Measurements from ENCODE around the gene CTDSP2.

CTDSP2 gene
- long read RNA-seq, partial matches to known transcripts = 2 of 61 reads
- long read RNA-seq, other reads (novel, unspliced or antisense) = 59 of 61 reads

GRCh38 chr12:57846577-57847319 is at the start of gene CTDSP2:
Gene CTDSP2 (minus strand): TSS chr12:57846729. CDS start chr12:57846435, 294 bp downstream.
- DNase-seq (ENCODE audit: low read depth in 1 of 2, low spot score in 1 of 2) = peak; percentile 94 to 99
- Histone ChIP-seq H3K27ac (replicated peaks) (peak within 1 kb of the TSS; percentile 94), H3K27me3 (ENCODE audit: insufficient read depth, poor library complexity, severe bottlenecking) (peaks cover 5% of the 10 kb centered on the region), H3K4me3 (replicated peaks; ENCODE audit: insufficient read depth, low read length) (peak within 1 kb of the TSS; percentile 98)
- TF ChIP-seq SPI1 (IDR thresholded peaks at IDR 0.05; ENCODE audit: borderline replicate concordance, low read depth) (no peak), CTCF (IDR thresholded peaks at IDR 0.05; ENCODE audit: insufficient read depth, low read length) (no peak), GABPA (IDR thresholded peaks at IDR 0.05; ENCODE audit: low read depth) (no peak), POLR2AphosphoS5 (IDR thresholded peaks at IDR 0.05; ENCODE audit: low read depth) (no peak), REST (IDR thresholded peaks at IDR 0.05; ENCODE audit: insufficient replicate concordance, low read depth) (no peak)

- TF ChIP-seq GABPA (IDR thresholded peaks at IDR 0.05; ENCODE audit: low read depth) (no peak), POLR2AphosphoS5 (IDR thresholded peaks at IDR 0.05; ENCODE audit: low read depth) (no peak), REST (IDR thresholded peaks at IDR 0.05; ENCODE audit: insufficient replicate concordance, low read depth) (no peak), SPI1 (IDR thresholded peaks at IDR 0.05; ENCODE audit: borderline replicate concordance, low read depth) (no peak), CTCF (IDR thresholded peaks at IDR 0.05; ENCODE audit: insufficient read depth, low read length) (no peak)
- Histone ChIP-seq H3K27ac (replicated peaks) (no peak overlapping the region), H3K4me3 (replicated peaks; ENCODE audit: insufficient read depth, low read length) (no peak overlapping the region), H3K27me3 (ENCODE audit: insufficient read depth, poor library complexity, severe bottlenecking) (peaks cover 2% of the 10 kb centered on the region)
- no peak for DNase-seq (ENCODE audit: low read depth in 1 of 2, low spot score in 1 of 2)
These were observed 49.5 kb upstream of the CTDSP2 start for GRCh38 chr12:57896115-57896433.

GRCh38 chr12:57895389-57896114 is 49.0 kb upstream of the CTDSP2 start:
- Histone ChIP-seq H3K27ac (replicated peaks) (no peak overlapping the region), H3K27me3 (ENCODE audit: insufficient read depth, poor library complexity, severe bottlenecking) (peaks cover 2% of the 10 kb centered on the region), H3K4me3 (replicated peaks; ENCODE audit: insufficient read depth, low read length) (no peak overlapping the region)
- DNase-seq (ENCODE audit: low read depth in 1 of 2, low spot score in 1 of 2) = no peak
- TF ChIP-seq SPI1 (IDR thresholded peaks at IDR 0.05; ENCODE audit: borderline replicate concordance, low read depth) (no peak), CTCF (IDR thresholded peaks at IDR 0.05; ENCODE audit: insufficient read depth, low read length) (no peak), REST (IDR thresholded peaks at IDR 0.05; ENCODE audit: insufficient replicate concordance, low read depth) (no peak), POLR2AphosphoS5 (IDR thresholded peaks at IDR 0.05; ENCODE audit: low read depth) (no peak), GABPA (IDR thresholded peaks at IDR 0.05; ENCODE audit: low read depth) (no peak)
